H9 (cell line): ENCODE measurements around the gene CKLF. TPM values are rescaled to one million over a fixed set of nuclear protein-coding genes. Genes with fewer than 3 reads are reported as not detected.
"Not testable (repeated sequence)": the region's sequence is repeated elsewhere in the genome, so short reads cannot be mapped to it uniquely, and the experiment has no call there.

Experiments
- DNase-seq: peaks from one replicate; pipeline ENCODE4 v3.0.0-alpha.2; 2017
- H2AFZ ChIP-seq: one replicate; pipeline ENCODE4 v1.6.1; 2013; ENCODE audit warnings: mild to moderate bottlenecking, low read length, control low read depth, moderate library complexity
- H2AK5ac ChIP-seq: 2 replicates; pipeline ENCODE4 v1.6.1; 2013; ENCODE audit warnings: low read length, control low read depth, mixed read lengths; ENCODE audit not compliant: insufficient read length
- H2BK120ac ChIP-seq: one replicate; pipeline ENCODE4 v1.6.1; 2013; ENCODE audit warnings: low read depth, mild to moderate bottlenecking, low read length, control low read depth, inconsistent platforms; ENCODE audit not compliant: poor library complexity, severe bottlenecking
- H2BK12ac ChIP-seq: 2 replicates; pipeline ENCODE4 v1.6.1; 2013; ENCODE audit warnings: low read length, control low read depth, mixed read lengths, low read depth; ENCODE audit not compliant: insufficient read length
- H2BK15ac ChIP-seq: 2 replicates; pipeline ENCODE4 v1.6.1; 2013; ENCODE audit warnings: low read depth, low read length, control low read depth
- H2BK20ac ChIP-seq: one replicate; pipeline ENCODE4 v1.6.1; 2013; ENCODE audit warnings: low read depth, mild to moderate bottlenecking, low read length, control low read depth, inconsistent platforms; ENCODE audit not compliant: poor library complexity, severe bottlenecking
- H2BK5ac ChIP-seq: 2 replicates; pipeline ENCODE4 v1.6.1; 2013; ENCODE audit warnings: low read length, control low read depth, mixed read lengths; ENCODE audit not compliant: insufficient read length
- H3K14ac ChIP-seq: 2 replicates; pipeline ENCODE4 v1.6.1; 2013; ENCODE audit warnings: low read length, control low read depth; ENCODE audit not compliant: insufficient read depth
- H3K18ac ChIP-seq: 2 replicates; pipeline ENCODE4 v1.6.1; 2013; ENCODE audit warnings: low read depth, mild to moderate bottlenecking, mixed read lengths, low read length, control low read depth; ENCODE audit not compliant: insufficient read length
- H3K23ac ChIP-seq: 2 replicates; pipeline ENCODE4 v1.6.1; 2013; ENCODE audit warnings: low read length, control low read depth, mixed read lengths, low read depth; ENCODE audit not compliant: insufficient read length
- H3K23me2 ChIP-seq: 2 replicates; pipeline ENCODE4 v1.6.1; 2013; ENCODE audit warnings: low read depth, mild to moderate bottlenecking, mixed read lengths, low read length, control low read depth; ENCODE audit not compliant: insufficient read length, poor library complexity, severe bottlenecking
- H3K27ac ChIP-seq: 2 replicates; pipeline ENCODE4 v1.5.1; 2013; ENCODE audit warnings: low read length, control low read depth, mixed read lengths, low read depth; ENCODE audit not compliant: insufficient read length
- H3K27me3 ChIP-seq: 2 replicates; pipeline ENCODE4 v1.6.1; 2013; ENCODE audit warnings: low read length, control low read depth, inconsistent platforms; ENCODE audit not compliant: insufficient read depth
- H3K4ac ChIP-seq: 2 replicates; pipeline ENCODE4 v1.6.1; 2013; ENCODE audit warnings: low read depth, mild to moderate bottlenecking, control low read depth, inconsistent platforms, low read length, moderate library complexity
- H3K4me1 ChIP-seq: 2 replicates; pipeline ENCODE4 v1.6.1; 2013; ENCODE audit warnings: low read length, control low read depth, inconsistent platforms; ENCODE audit not compliant: insufficient read depth
- H3K4me2 ChIP-seq: 2 replicates; pipeline ENCODE4 v1.6.1; 2013; ENCODE audit warnings: low read length, control low read depth, mixed read lengths; ENCODE audit not compliant: insufficient read length, insufficient read depth
- H3K56ac ChIP-seq: 2 replicates; pipeline ENCODE4 v1.6.1; 2013; ENCODE audit warnings: low read depth, mild to moderate bottlenecking, mixed read lengths, low read length, control low read depth; ENCODE audit not compliant: insufficient read length
- H3K79me1 ChIP-seq: 2 replicates; pipeline ENCODE4 v1.6.1; 2013; ENCODE audit warnings: low read depth, mild to moderate bottlenecking, moderate library complexity, low read length, control low read depth, inconsistent platforms; ENCODE audit not compliant: insufficient read depth, poor library complexity, severe bottlenecking
- H3K79me2 ChIP-seq: 2 replicates; pipeline ENCODE4 v1.6.1; 2013; ENCODE audit warnings: low read length, control low read depth, inconsistent platforms; ENCODE audit not compliant: insufficient read depth
- H3K9ac ChIP-seq: 2 replicates; pipeline ENCODE4 v1.6.1; 2013; ENCODE audit warnings: low read length, control low read depth, mixed read lengths; ENCODE audit not compliant: insufficient read length; ENCODE audit errors: extremely low read depth
- H3K9me3 ChIP-seq: one replicate; pipeline ENCODE4 v1.6.1; 2013; ENCODE audit warnings: low read depth, low read length, inconsistent platforms; ENCODE audit not compliant: control insufficient read depth
- H3T11ph ChIP-seq: one replicate; pipeline ENCODE4 v1.6.1; 2013; ENCODE audit warnings: mild to moderate bottlenecking, low read length, control low read depth, inconsistent platforms
- H4K20me1 ChIP-seq: one replicate; pipeline ENCODE4 v1.6.1; 2013; ENCODE audit not compliant: control insufficient read depth, insufficient read length, insufficient read depth
- H4K5ac ChIP-seq: 2 replicates; pipeline ENCODE4 v1.6.1; 2013; ENCODE audit warnings: low read depth, mild to moderate bottlenecking, mixed read lengths, low read length, control low read depth; ENCODE audit not compliant: insufficient read length
- H4K8ac ChIP-seq: replicated peaks from 2 replicates; pipeline ENCODE4 v1.6.1; 2013; ENCODE audit warnings: low read length, control low read depth, mixed read lengths, low read depth; ENCODE audit not compliant: insufficient read length
- H4K91ac ChIP-seq: 2 replicates; pipeline ENCODE4 v1.6.1; 2013; ENCODE audit warnings: low read depth, mild to moderate bottlenecking, moderate library complexity, mixed read lengths, low read length, control low read depth; ENCODE audit not compliant: insufficient read length
- H3K27ac Mint-ChIP-seq, 3 experiments: 2 replicates in 2 of 3; 3 replicates in 1 of 3; pipeline ENCODE4 v1.8.0; 2020 to 2021; ENCODE audit warnings: mixed read lengths in 3 of 3, mild to moderate bottlenecking in 1 of 3, moderate library complexity in 1 of 3
- H3K27me3 Mint-ChIP-seq: 2 replicates; pipeline ENCODE4 v1.8.0; 2021; ENCODE audit warnings: low read depth, mild to moderate bottlenecking, moderate library complexity, mixed read lengths
- H3K36me3 Mint-ChIP-seq, 3 experiments: 2 replicates in 2 of 3; 3 replicates in 1 of 3; pipeline ENCODE4 v1.8.0; 2020 to 2021; ENCODE audit warnings: low read depth in 3 of 3, mixed read lengths in 3 of 3; ENCODE audit not compliant: insufficient read depth in 1 of 3
- H3K4me1 Mint-ChIP-seq, 2 experiments: 2 replicates each; pipeline ENCODE4 v1.8.0; 2020; ENCODE audit warnings: mixed read lengths in 2 of 2
- H3K4me3 Mint-ChIP-seq, 2 experiments: 2 replicates in 1 of 2; 3 replicates in 1 of 2; pipeline ENCODE4 v1.8.0; 2020 to 2021; ENCODE audit warnings: mild to moderate bottlenecking in 2 of 2, mixed read lengths in 2 of 2, moderate library complexity in 1 of 2
- H3K9me3 Mint-ChIP-seq, 2 experiments: 2 replicates in 1 of 2; 3 replicates in 1 of 2; pipeline ENCODE4 v1.8.0; 2020; ENCODE audit warnings: mild to moderate bottlenecking in 2 of 2, mixed read lengths in 2 of 2, moderate library complexity in 1 of 2
- CTCF ChIP-seq: fragments of 200-600 bp; sonication (generic); conservative IDR thresholded peaks from 3 replicates; pipeline ENCODE4 v1.8.0; 2021; ENCODE audit warnings: antibody characterized with exemption, mild to moderate bottlenecking
- WGBS: extraction: QIAGEN DNeasy Blood & Tissue Kit; methylation state at CpG from one replicate; pipeline ENCODE4 v1.1.7; 2013; ENCODE audit warnings: missing lambda C conversion rate, low lambda C conversion rate, mixed read lengths; ENCODE audit not compliant: insufficient read length; ENCODE audit errors: extremely low coverage; 5-methylcytosine and 5-hydroxymethylcytosine counted together
- total RNA-seq: library from RNA; stranded (reverse); gene quantifications from 2 replicates; pipeline ENCODE4 v1.2.1, GENCODE V29; 2021

The CKLF gene
- total RNA-seq, 1 experiment from 2014 or later, result 23.1 TPM

GRCh38 chr16:66513111-66513723 is 39.2 kb upstream of the CKLF start:
- no peak overlapping the region for H2BK12ac ChIP-seq
- Mint-ChIP-seq H3K4me1 (peaks cover 46 to 55% of the 10 kb centered on the region in 2 experiments), H3K27me3 (peaks cover 11% of the 10 kb centered on the region), H3K4me3 (no peak overlapping the region), H3K9me3 (peaks cover 2 to 3% of the 10 kb centered on the region in 2 experiments; a peak in 2 of 5 replicates), H3K36me3 (peaks cover 9 to 17% (median 12%) of the 10 kb centered on the region in 3 experiments; a peak in 6 of 7 replicates), H3K27ac (no peak overlapping the region)
- peaks cover 4% of the 10 kb centered on the region; the same call in 1 of the 2 replicates for H3K4me1 ChIP-seq
- H3K9me3 ChIP-seq, result no peaks in the 10 kb centered on the region
- no peak overlapping the region for H3K18ac ChIP-seq
- H4K20me1 ChIP-seq, result no peaks in the 10 kb centered on the region
- H3K23ac ChIP-seq, result no peak overlapping the region
- no peak overlapping the region for H3K56ac ChIP-seq
- DNase-seq, result no peak
- H4K5ac ChIP-seq, result no peak overlapping the region
- no peak overlapping the region for H3K27ac ChIP-seq
- no peaks in the 10 kb centered on the region for H3K79me2 ChIP-seq
- H2AK5ac ChIP-seq, result no peak overlapping the region
- no peak overlapping the region for H2BK5ac ChIP-seq
- H3K23me2 ChIP-seq, result no peaks in the 10 kb centered on the region
- H4K8ac ChIP-seq, result no peak overlapping the region
- H3K27me3 ChIP-seq, result no peaks in the 10 kb centered on the region
- H3K9ac ChIP-seq, result no peak overlapping the region
- no peak overlapping the region for H3K14ac ChIP-seq
- TF ChIP-seq CTCF, result no peak
- H2AFZ ChIP-seq, result no peak overlapping the region
- H2BK120ac ChIP-seq, result no peak overlapping the region
- no peak overlapping the region for H3T11ph ChIP-seq
- no peak overlapping the region for H2BK20ac ChIP-seq
- no peak overlapping the region for H2BK15ac ChIP-seq
- no peaks in the 10 kb centered on the region for H3K79me1 ChIP-seq
- no peak overlapping the region for H3K4ac ChIP-seq
- H4K91ac ChIP-seq, result no peak overlapping the region
- no CpG with 5 or more reads among the region's 8 CpGs for WGBS
- H3K4me2 ChIP-seq, result no peak overlapping the region

- H3K27ac Mint-ChIP-seq, H3K14ac ChIP-seq, H2BK12ac ChIP-seq, H3K4me3 Mint-ChIP-seq, DNase-seq, H2BK5ac ChIP-seq, H4K8ac ChIP-seq, H3K9me3 ChIP-seq, H3K9me3 Mint-ChIP-seq, H4K91ac ChIP-seq, H2BK15ac ChIP-seq, H3T11ph ChIP-seq, H3K27me3 ChIP-seq, H3K4me1 ChIP-seq, H4K20me1 ChIP-seq, H2AFZ ChIP-seq, H2BK120ac ChIP-seq, H3K27ac ChIP-seq, H3K79me2 ChIP-seq, H3K18ac ChIP-seq, H3K9ac ChIP-seq, H3K4me2 ChIP-seq, H3K79me1 ChIP-seq, H3K23me2 ChIP-seq, H3K56ac ChIP-seq, H3K4ac ChIP-seq, H2BK20ac ChIP-seq, H2AK5ac ChIP-seq, H4K5ac ChIP-seq, H3K23ac ChIP-seq: not testable (repeated sequence)
- peaks cover 9 to 17% (median 12%) of the 10 kb centered on the region in 3 experiments; a peak in 6 of 7 replicates for H3K36me3 Mint-ChIP-seq
- no CpG with 5 or more reads among the region's 17 CpGs for whole genome bisulfite sequencing
- H3K27me3 Mint-ChIP-seq, result peaks cover 11% of the 10 kb centered on the region
- H3K4me1 Mint-ChIP-seq, result peaks cover 46 to 55% of the 10 kb centered on the region in 2 experiments
Measured at GRCh38 chr16:66514391-66514790, 38.0 kb upstream of the CKLF start.
